GM12864 (cell line): ENCODE measurements around the gene PIK3C3.
A peak's percentile ranks its signal among the peaks of the same experiment; 100 is the strongest.

Experiments
- DNase-seq: peaks from one replicate; pipeline ENCODE4 v3.0.0-alpha.2; 2011; ENCODE audit warnings: low read depth
- H3K4me3 ChIP-seq: 2 replicates; pipeline ENCODE4 v1.5.1; 2011; ENCODE audit warnings: mild to moderate bottlenecking, low read depth, low read length, control low read depth
- TF ChIP-seq, protein P1 (sequence below): IDR thresholded peaks from 2 replicates; pipeline ENCODE4 v1.5.1; 2011; ENCODE audit warnings: low read depth, mild to moderate bottlenecking, moderate library complexity, low read length, control low read depth, inconsistent platforms; ENCODE audit errors: missing control alignments

PIK3C3 gene

DNA sequence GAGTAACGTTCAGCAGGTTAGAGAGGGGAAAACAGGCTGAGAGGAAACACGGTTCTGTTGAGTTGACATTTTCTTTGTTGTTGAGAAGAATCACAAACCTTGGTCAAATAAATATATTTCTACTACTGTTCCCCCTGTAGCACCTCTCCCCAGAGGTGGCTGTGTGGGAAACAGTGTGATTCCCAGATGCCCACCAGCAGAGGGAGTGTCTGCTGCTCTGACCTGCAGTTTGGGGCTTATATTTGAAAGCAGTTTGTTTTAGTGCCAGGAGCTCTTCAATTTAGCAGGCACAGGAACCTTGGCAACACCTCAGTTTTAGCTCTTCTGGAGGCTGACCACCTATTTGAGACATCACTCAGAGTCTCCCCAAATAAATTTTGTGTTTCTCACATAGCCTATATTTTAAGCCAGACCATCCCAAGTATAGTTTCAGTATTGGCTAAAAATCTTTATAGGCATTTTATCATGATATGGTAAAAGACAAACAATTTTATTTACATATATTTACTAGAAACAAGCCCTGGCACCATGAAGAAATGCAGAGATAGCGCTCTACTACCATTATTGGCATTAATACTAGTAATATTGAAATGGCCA lies 75.7 kb downstream of the PIK3C3 start:
- DNase-seq, result no peak
- TF ChIP-seq, protein P1, sequence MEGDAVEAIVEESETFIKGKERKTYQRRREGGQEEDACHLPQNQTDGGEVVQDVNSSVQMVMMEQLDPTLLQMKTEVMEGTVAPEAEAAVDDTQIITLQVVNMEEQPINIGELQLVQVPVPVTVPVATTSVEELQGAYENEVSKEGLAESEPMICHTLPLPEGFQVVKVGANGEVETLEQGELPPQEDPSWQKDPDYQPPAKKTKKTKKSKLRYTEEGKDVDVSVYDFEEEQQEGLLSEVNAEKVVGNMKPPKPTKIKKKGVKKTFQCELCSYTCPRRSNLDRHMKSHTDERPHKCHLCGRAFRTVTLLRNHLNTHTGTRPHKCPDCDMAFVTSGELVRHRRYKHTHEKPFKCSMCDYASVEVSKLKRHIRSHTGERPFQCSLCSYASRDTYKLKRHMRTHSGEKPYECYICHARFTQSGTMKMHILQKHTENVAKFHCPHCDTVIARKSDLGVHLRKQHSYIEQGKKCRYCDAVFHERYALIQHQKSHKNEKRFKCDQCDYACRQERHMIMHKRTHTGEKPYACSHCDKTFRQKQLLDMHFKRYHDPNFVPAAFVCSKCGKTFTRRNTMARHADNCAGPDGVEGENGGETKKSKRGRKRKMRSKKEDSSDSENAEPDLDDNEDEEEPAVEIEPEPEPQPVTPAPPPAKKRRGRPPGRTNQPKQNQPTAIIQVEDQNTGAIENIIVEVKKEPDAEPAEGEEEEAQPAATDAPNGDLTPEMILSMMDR, result peak; percentile 49
- no peak overlapping the region for H3K4me3 ChIP-seq

DNA sequence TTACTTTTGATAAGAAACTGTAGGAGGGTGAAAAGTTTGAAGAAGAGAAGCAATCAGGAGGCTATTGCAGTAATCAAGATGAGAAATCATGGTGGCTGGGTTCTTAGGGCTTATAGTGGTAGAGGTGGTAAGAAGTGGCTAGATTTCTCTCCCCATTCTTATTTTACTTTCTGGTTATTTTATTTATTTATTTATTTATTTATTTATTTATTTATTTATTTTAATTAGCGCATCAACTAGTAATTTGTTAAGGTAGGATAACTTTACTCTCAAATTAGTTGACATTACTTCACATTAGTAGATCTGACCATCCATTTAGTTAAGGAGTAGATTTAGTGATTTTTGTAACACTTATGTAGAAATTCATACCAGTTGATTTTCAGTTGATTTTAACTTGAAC lies 77.4 kb downstream of the PIK3C3 start:
- H3K4me3 ChIP-seq, result no peak overlapping the region
- DNase-seq, result no peak
- TF ChIP-seq, protein P1, result no peak

DNA sequence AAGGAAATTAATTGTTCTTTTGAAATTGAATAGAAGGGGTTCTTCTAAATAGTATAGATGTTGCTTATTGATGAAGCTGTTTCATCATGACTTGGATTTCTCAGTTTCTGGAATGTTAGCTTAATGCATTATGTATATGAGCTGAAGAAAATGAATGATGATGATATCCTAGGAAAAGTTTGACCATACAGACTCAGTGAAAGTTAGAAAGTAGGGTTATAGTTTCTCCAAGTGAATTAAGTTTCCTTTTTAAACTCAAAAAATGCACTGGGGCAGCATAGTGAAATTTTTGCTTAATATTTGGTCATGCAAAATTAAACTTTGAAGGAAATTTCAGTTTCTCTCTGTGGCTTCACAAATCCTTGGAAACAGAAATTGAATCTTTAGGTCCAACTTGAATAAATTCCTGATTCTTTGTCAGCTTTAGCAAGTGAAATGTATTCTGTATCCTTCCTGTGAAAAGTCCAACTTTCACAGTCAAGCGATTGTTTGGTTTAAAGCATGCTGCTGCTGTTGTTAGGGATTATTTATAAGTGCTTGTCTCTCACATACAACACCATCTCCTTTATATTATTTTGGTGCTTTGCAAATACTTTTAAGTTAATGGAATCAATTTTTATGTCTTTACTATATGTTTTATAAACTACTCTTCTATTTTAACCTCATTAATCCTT lies 78.2 kb downstream of the PIK3C3 start:
- TF ChIP-seq, protein P1, result no peak
- H3K4me3 ChIP-seq, result no peak overlapping the region
- no peak for DNase-seq

DNA sequence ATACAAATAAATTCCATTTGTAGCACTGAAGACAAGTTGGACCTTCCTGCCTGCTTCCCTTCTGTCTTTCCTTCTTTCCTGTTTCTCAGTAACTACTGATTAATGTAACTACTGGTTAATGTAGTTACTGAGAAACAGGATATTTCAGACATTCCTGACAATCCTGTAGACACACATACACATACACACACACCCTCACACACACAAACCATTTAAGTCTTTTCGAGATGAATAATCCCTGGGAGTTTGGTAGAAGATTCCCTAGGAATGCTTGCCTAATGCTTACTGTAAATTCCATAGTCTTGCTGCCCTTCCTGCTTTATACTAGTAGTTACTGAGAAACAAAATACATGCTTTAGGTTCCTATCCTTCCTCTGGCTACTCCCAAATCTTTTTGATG lies 83.9 kb downstream of the PIK3C3 start:
- TF ChIP-seq, protein P1, result no peak
- H3K4me3 ChIP-seq, result no peak overlapping the region
- DNase-seq, result no peak

DNA sequence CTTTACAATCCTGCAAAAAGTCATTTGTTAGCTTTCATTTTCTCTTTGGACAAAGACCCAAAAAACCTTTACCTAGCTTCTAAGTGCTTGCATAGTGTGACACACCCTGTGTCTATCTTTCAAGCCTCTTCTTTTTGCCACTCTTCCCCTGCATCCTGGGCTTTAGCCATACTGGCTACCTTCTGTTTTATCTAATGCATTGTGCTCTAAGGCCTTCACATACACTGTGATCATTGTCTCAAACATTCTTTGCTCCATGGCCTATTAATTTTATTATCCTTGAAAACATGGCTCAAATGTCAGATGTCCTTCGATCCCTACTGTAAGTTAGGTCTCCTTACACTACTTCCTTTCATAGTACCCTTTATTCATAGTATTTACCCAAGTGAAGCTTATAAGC lies 84.4 kb downstream of the PIK3C3 start:
- TF ChIP-seq, protein P1, result no peak

DNA sequence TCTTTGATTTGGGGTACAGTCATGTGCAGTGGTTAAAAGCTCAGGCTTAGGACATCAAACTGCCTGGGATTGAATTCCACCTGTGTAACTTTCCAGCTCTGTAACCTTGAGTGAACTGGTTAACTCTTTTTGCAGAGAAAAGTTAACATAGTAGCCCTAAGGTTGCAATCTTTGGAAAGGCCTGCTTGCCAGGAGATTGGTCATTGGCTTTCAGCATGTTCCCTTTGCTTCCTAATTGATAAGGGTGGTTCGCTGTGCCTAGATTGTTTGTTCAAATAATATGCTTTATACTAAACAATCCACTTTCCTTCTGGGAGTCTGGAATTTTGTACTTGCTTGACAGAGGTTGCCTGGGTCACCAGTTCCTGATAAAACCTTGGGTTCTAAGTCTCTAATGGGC lies 86.8 kb downstream of the PIK3C3 start:
- DNase-seq, result no peak
- TF ChIP-seq, protein P1, result no peak
- H3K4me3 ChIP-seq, result no peak overlapping the region

More for the DNA sequence above, 84.4 kb downstream of the PIK3C3 start:
- H3K4me3 ChIP-seq, result no peak overlapping the region
- DNase-seq, result no peak

DNA sequence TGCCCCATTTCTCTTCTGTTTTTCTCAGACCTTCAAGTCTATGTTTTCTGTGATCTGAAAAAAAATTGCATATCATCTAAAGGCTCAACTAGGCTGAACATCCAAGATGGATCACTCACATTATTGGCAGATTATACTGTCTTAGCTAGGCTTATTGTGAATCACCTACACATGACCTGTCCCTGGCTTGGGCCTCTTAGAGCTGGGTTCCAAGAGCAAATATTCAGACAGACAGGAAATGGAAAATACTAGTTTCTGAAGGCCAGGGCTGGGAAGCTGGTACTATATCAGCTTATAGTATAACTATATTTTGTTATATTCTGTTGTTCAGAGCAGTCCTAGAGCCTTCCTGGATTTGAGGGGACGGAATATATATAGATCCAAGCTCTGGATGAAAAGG lies 90.3 kb downstream of the PIK3C3 start:
- no peak overlapping the region for H3K4me3 ChIP-seq
- DNase-seq, result no peak
- TF ChIP-seq, protein P1, result no peak
